OCI-LY7 (cell line): ENCODE measurements around the gene ATP12A.

ENCODE experiments used
- CTCF ChIP-seq: fragments of 200-600 bp; sonication (generic); conservative IDR thresholded peaks from 2 replicates; pipeline ENCODE4 v1.5.1; 2014; ENCODE audit warnings: mild to moderate bottlenecking, antibody characterized with exemption, low read length, moderate library complexity, mixed read lengths
- EZH2phosphoT487 ChIP-seq: fragments of 200-600 bp; sonication (generic); IDR thresholded peaks from 2 replicates; pipeline ENCODE4 v1.6.1; 2018; ENCODE audit warnings: low read depth, borderline replicate concordance, mild to moderate bottlenecking, mixed run types, antibody characterized with exemption, low read length, moderate library complexity, mixed read lengths

GRCh38 chr13:24644036-24644435 lies 36.2 kb upstream of the ATP12A start:
- TF ChIP-seq CTCF, result no peak
- no peak for TF ChIP-seq EZH2phosphoT487
